B cell (primary cell): Measurements from ENCODE around the gene WDR5.

Source experiments
- CTCF ChIP-seq: fragments of 200-600 bp; IDR thresholded peaks from one replicate; pipeline ENCODE4 v1.8.0; 2022; ENCODE audit warnings: antibody characterized with exemption, mild to moderate bottlenecking
- EZH2 ChIP-seq: IDR thresholded peaks from 2 replicates; pipeline ENCODE4 v1.6.1; 2012; ENCODE audit warnings: borderline replicate concordance, low read depth, mild to moderate bottlenecking, moderate library complexity, low read length; ENCODE audit not compliant: insufficient read depth, poor library complexity, severe bottlenecking

- no peak for TF ChIP-seq EZH2
- TF ChIP-seq CTCF: no peak
These were observed 16.6 kb downstream of the WDR5 start for GRCh38 chr9:134152488-134152887.
